ENCODE measurements around the gene KLF13.

- TF ChIP-seq POLR2A (IDR thresholded peaks at IDR 0.05; ENCODE audit: extremely low read depth, insufficient read length) (no peak), CTCF (IDR thresholded peaks at IDR 0.05; ENCODE audit: low read depth, low read length) (no peak), MYC (IDR thresholded peaks at IDR 0.05; ENCODE audit: low read depth, low read length) (no peak)
- TF ChIP-seq, protein P1, sequence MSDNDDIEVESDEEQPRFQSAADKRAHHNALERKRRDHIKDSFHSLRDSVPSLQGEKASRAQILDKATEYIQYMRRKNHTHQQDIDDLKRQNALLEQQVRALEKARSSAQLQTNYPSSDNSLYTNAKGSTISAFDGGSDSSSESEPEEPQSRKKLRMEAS (IDR thresholded peaks at IDR 0.05; ENCODE audit: low read depth, low read length) = no peak
These were observed 24.5 kb upstream of the KLF13 start for GRCh38 chr15:31302029-31302657.
